ENCODE measurements around the gene CCNG1. TPM values are rescaled to one million over a fixed set of nuclear protein-coding genes. Genes with fewer than 3 reads are reported as not detected.
"Not testable (repeated sequence)": the region's sequence is repeated elsewhere in the genome, so short reads cannot be mapped to it uniquely, and the experiment has no call there.

Gene CCNG1
- total RNA-seq, 1 donor from 2014 or later: 202 TPM

DNA sequence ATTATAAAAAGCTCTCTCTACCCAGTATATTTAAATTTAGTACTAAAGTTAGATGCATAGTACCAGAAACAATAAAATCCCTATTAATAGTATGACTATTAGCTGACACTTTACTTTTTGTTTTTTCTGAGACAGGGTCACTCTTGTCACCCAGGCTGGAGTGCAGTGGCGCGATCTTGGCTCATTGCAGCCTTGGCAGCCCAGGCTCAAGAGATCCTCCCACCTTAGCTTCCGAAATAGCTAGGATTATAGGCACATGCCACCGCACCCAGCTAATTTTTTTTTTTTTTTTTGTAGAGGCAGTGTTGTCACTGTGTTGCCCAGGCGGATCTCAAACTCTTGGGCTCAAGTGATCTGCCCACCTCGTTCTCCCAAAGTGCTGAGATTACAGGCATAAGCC is 8.0 kb downstream of the CCNG1 start:
- H3K4me1 Mint-ChIP-seq: peaks cover 9% of the 10 kb centered on the region
- no peaks in the 10 kb centered on the region for H3K9me3 Mint-ChIP-seq
- H3K27ac Mint-ChIP-seq (ENCODE audit: unreplicated experiment): no peak overlapping the region
- no peak for DNase-seq (ENCODE audit: low read depth, low spot score)
- H3K4me3 Mint-ChIP-seq: no peak overlapping the region
- no peaks in the 10 kb centered on the region for H3K27me3 Mint-ChIP-seq (ENCODE audit: low read depth)
- no peak for TF ChIP-seq CTCF (conservative IDR thresholded peaks at IDR 0.05)
- H3K36me3 Mint-ChIP-seq (ENCODE audit: low read depth): peaks cover 38% of the 10 kb centered on the region

DNA sequence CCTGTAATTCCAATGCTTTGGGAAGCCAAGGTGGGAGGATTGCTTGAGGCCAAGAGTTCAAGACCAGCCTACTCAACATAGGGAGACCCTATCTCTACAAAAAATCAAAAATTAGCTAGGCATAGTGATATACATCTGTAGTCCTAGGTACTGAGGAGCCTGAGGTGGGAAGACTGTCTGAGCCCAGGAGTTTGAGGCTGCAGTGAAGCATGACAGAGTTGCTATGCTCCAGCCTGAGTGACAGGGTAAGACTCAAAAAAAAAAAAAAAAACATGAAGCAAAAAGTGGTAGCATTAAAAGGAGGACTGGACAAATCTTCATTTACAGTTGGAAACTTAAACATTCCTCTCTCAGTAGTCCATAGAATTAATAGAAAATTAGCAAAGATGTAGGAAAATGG is 9.8 kb downstream of the CCNG1 start:
- Mint-ChIP-seq H3K4me3 (no peak overlapping the region), H3K36me3 (ENCODE audit: low read depth) (peaks cover 36% of the 10 kb centered on the region), H3K27ac (ENCODE audit: unreplicated experiment) (no peak overlapping the region), H3K4me1 (no peaks in the 10 kb centered on the region), H3K9me3 (no peaks in the 10 kb centered on the region), H3K27me3 (ENCODE audit: low read depth) (no peaks in the 10 kb centered on the region)
- no peak for DNase-seq (ENCODE audit: low read depth, low spot score)
- TF ChIP-seq CTCF (conservative IDR thresholded peaks at IDR 0.05): no peak

GRCh38 chr5:163447875-163448274 is 10.5 kb downstream of the CCNG1 start:
- peaks cover 33% of the 10 kb centered on the region for H3K36me3 Mint-ChIP-seq (ENCODE audit: low read depth)
- H3K27me3 Mint-ChIP-seq (ENCODE audit: low read depth): no peaks in the 10 kb centered on the region
- no peak for DNase-seq (ENCODE audit: low read depth, low spot score)
- no peak for TF ChIP-seq CTCF (conservative IDR thresholded peaks at IDR 0.05)
- no peak overlapping the region for H3K4me3 Mint-ChIP-seq
- H3K4me1 Mint-ChIP-seq: no peaks in the 10 kb centered on the region
- H3K9me3 Mint-ChIP-seq: no peaks in the 10 kb centered on the region
- H3K27ac Mint-ChIP-seq (ENCODE audit: unreplicated experiment): no peak overlapping the region

DNA sequence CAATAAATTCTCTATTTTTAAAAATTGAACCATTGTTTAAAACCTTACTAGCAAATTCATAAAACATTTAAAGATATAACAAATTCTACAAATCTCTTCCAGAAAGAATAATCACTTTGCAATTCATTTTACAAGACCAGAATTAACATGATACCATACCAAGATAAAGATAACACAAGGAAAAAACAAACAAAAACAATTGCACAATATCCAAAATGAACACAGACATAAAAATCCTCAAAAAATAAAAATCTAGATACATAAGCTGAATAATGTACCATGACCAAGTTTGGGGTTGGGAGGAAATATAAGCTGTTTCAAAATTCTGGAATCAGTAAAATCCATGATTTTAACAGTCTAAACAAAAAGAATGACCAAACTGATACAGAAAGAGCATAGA is 11.1 kb downstream of the CCNG1 start:
- H3K4me3 Mint-ChIP-seq: no peak overlapping the region
- peaks cover 34% of the 10 kb centered on the region for H3K36me3 Mint-ChIP-seq (ENCODE audit: low read depth)
- no peaks in the 10 kb centered on the region for H3K4me1 Mint-ChIP-seq
- no peak overlapping the region for H3K27ac Mint-ChIP-seq (ENCODE audit: unreplicated experiment)
- no peaks in the 10 kb centered on the region for H3K9me3 Mint-ChIP-seq
- no peak for TF ChIP-seq CTCF (conservative IDR thresholded peaks at IDR 0.05)
- DNase-seq (ENCODE audit: low read depth, low spot score): no peak
- H3K27me3 Mint-ChIP-seq (ENCODE audit: low read depth): no peaks in the 10 kb centered on the region

DNA sequence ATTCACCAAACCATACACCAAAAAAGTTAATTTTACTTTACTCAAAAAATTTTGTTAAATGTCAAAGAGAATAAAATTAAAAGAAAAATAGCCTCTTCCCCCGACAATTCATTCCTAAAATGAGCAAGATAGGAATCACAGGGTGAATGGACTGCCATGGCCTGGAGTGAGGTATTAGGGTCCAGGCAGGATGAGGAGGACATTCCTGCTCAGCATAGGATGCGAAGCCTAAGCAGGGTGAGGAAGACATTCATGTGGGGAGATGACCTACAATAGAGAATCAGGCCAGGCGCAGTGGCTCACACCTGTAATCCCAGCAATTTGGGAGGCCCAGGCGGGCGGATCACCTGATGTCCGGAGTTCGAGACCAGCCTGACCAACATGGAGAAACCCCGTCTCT is 14.1 kb downstream of the CCNG1 start:
- Mint-ChIP-seq H3K4me1 (peaks cover 8% of the 10 kb centered on the region), H3K36me3 (ENCODE audit: low read depth) (peaks cover 50% of the 10 kb centered on the region), H3K4me3 (no peak overlapping the region), H3K9me3 (peaks cover 2% of the 10 kb centered on the region), H3K27ac (ENCODE audit: unreplicated experiment) (no peak overlapping the region), H3K27me3 (ENCODE audit: low read depth) (no peaks in the 10 kb centered on the region)
- no peak for TF ChIP-seq CTCF (conservative IDR thresholded peaks at IDR 0.05)
- no peak for DNase-seq (ENCODE audit: low read depth, low spot score)

GRCh38 chr5:163453705-163454104 is 16.3 kb downstream of the CCNG1 start:
- Mint-ChIP-seq H3K4me3 (no peak overlapping the region), H3K4me1 (peaks cover 20% of the 10 kb centered on the region), H3K36me3 (ENCODE audit: low read depth) (peaks cover 32% of the 10 kb centered on the region), H3K27ac (ENCODE audit: unreplicated experiment) (no peak overlapping the region), H3K9me3 (peaks cover 2% of the 10 kb centered on the region), H3K27me3 (ENCODE audit: low read depth) (no peaks in the 10 kb centered on the region)
- TF ChIP-seq CTCF (conservative IDR thresholded peaks at IDR 0.05): no peak
- DNase-seq (ENCODE audit: low read depth, low spot score): no peak

GRCh38 chr5:163455406-163455805 is 18.0 kb downstream of the CCNG1 start:
- not testable (repeated sequence) for DNase-seq (ENCODE audit: low read depth, low spot score); H3K27me3 Mint-ChIP-seq (ENCODE audit: low read depth); H3K9me3 Mint-ChIP-seq; H3K27ac Mint-ChIP-seq (ENCODE audit: unreplicated experiment)
- Mint-ChIP-seq H3K4me3 (peak overlapping the region; percentile 68), H3K36me3 (ENCODE audit: low read depth) (peaks cover 21% of the 10 kb centered on the region), H3K4me1 (peaks cover 28% of the 10 kb centered on the region)
